GM10847 (cell line): Measurements from ENCODE around the gene CDC23.

Source experiments
- POLR2A ChIP-seq: IDR thresholded peaks from 2 replicates; pipeline ENCODE4 v1.6.1; 2011; ENCODE audit not compliant: insufficient read length; ENCODE audit errors: extremely low read depth

CDC23 gene, protein sequence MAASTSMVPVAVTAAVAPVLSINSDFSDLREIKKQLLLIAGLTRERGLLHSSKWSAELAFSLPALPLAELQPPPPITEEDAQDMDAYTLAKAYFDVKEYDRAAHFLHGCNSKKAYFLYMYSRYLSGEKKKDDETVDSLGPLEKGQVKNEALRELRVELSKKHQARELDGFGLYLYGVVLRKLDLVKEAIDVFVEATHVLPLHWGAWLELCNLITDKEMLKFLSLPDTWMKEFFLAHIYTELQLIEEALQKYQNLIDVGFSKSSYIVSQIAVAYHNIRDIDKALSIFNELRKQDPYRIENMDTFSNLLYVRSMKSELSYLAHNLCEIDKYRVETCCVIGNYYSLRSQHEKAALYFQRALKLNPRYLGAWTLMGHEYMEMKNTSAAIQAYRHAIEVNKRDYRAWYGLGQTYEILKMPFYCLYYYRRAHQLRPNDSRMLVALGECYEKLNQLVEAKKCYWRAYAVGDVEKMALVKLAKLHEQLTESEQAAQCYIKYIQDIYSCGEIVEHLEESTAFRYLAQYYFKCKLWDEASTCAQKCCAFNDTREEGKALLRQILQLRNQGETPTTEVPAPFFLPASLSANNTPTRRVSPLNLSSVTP

GRCh38 chr5:138213161-138214029 lies at the start of gene CDC23:
TSS of gene CDC23 (minus strand) at chr5:138213323. CDS start at chr5:138213312, 11 bp downstream.
- peak; percentile 71 for TF ChIP-seq POLR2A

- TF ChIP-seq POLR2A: no peak
These were observed 45.7 kb upstream of the CDC23 start for GRCh38 chr5:138258704-138259292.

DNA sequence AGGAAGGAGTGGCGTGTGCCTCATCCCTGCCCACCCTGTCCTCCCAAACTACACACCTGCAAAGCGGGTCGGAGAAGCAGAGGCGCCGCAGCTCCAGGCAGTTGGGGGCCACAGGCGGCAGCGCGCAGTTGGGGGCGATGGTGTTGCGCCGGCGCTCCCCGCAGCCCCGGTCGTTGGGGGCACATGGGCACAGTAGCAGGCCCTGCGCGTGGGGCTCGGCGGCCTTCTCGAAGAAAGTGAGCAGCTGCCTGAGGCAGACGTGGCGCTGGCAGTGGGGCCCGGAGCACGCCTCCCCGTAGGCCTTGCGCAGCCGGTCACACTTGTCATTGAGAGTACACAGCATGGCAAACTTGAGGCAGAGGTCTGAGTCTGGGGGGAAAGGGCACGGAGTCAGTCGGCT lies 44.5 kb upstream of the CDC23 start:
- TF ChIP-seq POLR2A: no peak

- TF ChIP-seq POLR2A: no peak
These were observed 39.8 kb upstream of the CDC23 start for GRCh38 chr5:138252944-138253343.

GRCh38 chr5:138246822-138247221 lies 33.7 kb upstream of the CDC23 start:
- no peak for TF ChIP-seq POLR2A

GRCh38 chr5:138246334-138246733 lies 33.2 kb upstream of the CDC23 start:
- TF ChIP-seq POLR2A: no peak

DNA sequence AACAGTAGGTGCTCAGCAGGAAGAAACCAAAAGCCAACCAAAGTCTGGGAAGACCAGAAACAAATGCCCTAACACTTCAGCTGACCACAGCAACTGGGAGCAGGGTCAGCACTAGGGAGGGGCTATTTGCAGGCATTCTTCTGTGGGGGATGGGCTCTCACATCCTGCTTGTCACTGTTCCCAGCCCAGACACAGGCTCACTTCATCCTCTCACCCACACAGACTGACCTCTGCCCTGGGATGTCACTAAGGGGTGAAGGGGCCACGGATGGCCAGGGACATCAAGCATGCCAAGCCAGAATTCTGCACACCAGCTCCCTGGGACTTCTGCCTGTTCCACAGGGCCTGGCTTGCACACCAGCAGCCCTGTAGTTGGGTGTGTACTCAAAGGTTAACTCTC lies 32.6 kb upstream of the CDC23 start:
- TF ChIP-seq POLR2A: no peak

DNA sequence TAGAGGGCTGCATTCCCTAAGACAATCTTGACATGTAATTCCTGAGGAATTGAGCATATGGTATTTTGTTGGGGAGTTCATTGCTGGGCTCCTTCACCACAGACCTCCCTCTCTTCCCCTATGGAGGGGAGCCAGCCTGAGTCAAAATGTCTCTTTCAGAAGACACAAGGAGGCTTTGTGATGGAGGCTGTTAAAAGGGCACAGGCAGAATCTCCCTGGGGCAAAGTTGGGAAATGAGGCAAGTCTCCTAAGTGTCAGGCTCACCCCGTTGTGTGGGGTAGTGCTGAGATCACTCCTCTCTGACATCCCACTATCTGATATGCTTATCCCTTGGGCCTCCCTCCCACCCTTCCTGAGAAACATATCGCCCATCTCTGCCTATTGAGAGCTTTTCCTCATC lies 30.7 kb upstream of the CDC23 start:
- TF ChIP-seq POLR2A: no peak

DNA sequence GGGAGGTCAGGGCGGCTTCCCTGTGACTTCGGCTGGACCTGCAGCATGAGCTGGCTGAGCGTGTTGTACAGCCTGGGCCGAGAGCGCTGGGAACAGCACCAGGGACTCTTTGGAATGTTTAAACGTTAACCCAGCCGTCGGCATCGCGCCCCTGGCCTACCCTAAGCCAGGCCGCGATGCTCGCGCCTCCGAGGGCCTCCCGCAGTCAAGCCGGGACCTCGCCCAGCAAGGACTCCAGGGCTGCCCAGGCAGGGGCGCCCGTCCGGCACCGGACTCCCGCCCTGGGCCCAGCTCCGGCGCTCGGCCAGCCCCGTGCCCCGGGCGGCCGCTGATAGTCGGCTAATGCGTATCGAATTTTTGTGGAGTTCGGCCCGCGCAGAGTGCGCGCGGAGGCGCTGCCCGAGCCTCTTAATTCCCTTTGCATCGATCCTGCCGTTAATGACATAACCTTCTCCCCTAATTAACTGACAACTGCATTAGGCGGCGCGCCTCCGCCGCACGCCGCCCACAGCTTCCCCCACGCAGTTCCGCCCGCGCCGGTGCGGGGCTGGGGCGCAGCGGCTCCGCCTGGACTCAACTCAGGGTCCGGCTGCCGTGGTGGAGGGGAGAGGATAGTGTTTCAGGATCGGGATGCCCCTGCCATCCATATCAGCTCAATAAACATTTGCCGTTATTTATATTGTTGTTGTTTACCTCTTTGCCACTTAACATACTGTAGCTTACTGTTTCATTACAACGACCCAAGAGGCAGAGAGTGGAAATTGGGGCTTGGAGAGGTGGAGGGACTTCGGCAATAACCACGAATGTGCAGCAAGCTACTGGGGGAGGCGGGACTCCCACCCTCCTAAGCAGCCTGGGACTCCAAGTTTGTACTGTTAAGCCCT lies 28.8 kb upstream of the CDC23 start:
- no peak for TF ChIP-seq POLR2A

GRCh38 chr5:138240650-138241385 lies 27.7 kb upstream of the CDC23 start:
- no peak for TF ChIP-seq POLR2A

DNA sequence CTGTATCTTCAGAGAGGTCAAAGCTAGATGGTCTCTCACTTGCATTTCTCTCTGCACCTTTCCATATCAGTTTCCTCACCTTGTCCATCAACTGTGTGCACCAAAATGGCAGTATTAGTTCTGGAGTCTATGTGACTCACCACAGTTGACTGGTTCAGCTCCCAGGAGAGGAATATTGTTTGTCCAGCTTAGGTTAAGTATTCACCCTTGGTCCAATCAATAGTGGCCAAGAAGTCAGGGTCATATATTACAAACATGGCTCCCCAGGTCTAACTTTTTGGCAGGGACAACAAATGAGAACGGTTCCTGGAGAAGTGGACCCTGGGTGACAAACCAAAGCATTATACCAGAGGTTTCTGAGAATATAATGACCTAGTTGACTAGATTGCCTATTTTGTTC lies 24.9 kb upstream of the CDC23 start:
- no peak for TF ChIP-seq POLR2A

DNA sequence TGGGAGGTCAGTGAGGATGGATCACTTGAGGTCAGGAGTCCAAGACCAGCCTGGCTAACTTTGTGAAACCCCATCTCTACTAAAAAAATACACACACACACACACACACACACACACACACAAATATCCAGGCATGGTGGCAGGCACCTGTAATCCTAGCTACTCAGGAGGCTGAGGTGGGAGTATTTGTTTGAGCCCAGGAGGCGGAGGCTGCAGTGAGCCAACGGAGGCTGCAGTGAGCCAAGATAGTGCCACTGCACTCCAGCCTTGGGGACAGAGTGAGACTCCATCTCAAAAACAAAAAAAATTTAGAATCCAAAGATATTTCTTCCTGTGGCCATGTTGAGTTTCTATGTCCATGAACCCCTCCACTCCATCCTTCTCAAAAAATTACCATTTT lies 21.5 kb upstream of the CDC23 start:
- TF ChIP-seq POLR2A: no peak

- TF ChIP-seq POLR2A: no peak
These were observed 20.2 kb upstream of the CDC23 start for GRCh38 chr5:138233280-138233679.
